NCI-H128 (cell line): ENCODE measurements around the gene MAP7D3.
"Not testable (repeated sequence)": the region's sequence is repeated elsewhere in the genome, so short reads cannot be mapped to it uniquely, and the experiment has no call there.

Experiments used
- DNase-seq: peaks from one replicate; lab custom pipeline; 2025; ENCODE audit not compliant: unreplicated experiment; lab: John Stamatoyannopoulos, UW

The MAP7D3 gene

DNA sequence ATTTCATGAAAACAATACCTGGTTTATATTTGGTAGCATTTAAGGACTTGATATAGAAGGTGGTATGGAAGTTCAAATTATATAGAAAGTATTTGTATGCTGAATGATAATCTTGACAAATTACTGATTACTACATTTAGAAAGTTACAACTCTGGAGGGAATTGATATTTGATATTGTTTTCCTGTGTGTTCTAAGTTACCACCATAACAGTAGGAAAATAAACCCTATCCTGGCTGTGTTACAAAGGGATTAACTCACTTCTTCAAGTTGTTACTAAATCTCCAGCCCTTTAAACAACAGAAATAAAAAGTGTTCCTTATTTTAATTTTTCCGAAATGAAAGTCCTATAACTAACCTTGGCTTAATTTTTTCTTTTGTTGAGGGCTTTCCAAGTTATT, 67.3 kb downstream of the MAP7D3 start:
- no peak for DNase-seq

DNA sequence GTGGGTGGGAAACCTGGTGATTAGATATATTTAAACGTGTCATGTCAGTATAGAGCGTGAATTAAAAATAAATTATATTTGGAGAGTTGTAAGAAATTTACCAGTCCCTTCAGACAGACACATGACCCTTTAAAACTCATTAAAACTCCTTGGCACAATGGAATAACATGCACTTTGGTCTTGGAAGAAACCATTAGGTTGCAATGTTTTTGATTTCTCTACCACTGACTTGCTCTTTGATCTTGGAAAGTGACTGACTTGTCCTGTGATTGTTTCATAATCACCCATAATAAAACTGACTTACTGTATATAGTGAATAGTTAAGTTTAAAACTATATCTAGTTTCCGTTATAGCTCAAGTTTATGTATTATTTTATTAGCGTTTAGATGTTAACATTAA, 68.0 kb downstream of the MAP7D3 start:
- DNase-seq: no peak

DNA sequence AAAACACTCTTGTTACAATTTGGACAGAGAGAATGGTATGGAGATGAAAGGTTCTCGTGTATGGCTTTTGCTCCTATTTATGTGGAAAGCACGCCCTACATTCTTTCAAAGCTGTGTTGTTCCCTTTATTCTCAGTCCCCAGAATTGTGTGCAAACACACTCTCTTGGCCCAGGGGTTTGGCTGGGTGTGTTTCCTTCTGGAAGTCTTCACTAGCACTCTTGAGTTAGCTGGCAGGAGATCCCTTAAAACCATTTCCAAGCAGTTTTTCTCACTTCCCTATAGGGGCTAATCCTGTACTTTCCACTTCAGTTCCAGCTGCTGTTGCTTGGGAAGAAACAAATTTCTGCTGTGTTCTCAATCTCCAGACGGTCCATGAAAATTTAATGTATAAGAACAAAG, 68.8 kb downstream of the MAP7D3 start:
- DNase-seq: no peak

DNA sequence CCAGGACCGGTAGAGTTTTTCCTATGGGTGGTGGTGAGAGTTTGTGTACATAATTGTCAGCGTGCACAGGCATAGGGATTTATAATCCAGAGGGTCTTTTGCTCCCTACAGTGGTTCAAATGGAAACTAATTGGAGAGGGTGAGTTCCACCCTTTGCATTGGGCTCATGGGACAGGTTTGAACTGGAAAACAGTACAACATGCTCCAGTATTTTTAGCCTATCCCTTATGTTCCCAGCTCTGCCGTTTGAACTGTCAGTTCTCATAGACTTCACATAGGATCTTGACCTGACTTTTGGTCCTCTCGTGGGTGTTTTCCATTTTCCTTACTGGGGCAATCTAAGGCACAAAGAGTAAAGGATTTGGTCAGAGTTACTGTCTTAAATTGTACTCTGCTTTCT, 72.1 kb downstream of the MAP7D3 start:
- no peak for DNase-seq

DNA sequence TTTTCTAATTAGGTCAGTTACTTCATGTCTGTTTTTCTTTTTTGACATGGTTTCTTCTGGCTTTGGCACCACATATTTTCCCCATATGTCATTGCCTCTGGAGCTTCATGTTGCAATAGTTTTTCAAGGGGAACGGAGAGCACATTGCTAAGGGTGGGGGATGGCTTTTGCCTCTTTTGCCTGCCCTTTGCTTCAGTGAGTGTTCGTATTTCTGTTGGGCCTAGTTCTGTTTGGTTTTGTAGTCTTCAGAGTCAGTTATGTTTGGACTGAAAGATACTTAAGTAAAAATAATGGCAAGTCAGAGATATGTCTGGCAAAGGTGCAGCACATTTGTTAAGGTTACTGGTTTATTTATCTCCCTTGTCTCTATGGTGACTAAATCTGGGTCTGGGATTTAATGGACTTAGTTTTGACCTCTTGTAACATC, 74.8 kb downstream of the MAP7D3 start:
- no peak for DNase-seq

DNA sequence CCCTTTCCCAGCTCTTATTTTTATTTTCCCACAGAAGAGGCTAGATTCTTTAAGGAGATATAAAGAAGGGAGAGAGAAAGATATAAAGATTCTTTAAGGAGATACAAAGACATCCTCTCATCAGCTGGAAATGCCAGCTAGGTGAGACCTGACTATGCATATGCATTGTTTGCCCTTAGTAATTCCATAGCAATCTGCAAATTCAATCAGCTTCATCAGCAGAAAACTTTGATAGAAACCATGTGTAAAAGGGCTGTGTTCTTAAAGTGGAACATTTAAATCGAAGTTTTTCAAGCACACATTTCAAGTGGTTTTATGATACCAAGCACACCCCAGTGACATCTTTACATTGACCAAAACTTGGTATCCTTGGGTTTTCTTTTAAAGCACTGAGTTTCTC, 79.8 kb downstream of the MAP7D3 start:
- no peak for DNase-seq

DNA sequence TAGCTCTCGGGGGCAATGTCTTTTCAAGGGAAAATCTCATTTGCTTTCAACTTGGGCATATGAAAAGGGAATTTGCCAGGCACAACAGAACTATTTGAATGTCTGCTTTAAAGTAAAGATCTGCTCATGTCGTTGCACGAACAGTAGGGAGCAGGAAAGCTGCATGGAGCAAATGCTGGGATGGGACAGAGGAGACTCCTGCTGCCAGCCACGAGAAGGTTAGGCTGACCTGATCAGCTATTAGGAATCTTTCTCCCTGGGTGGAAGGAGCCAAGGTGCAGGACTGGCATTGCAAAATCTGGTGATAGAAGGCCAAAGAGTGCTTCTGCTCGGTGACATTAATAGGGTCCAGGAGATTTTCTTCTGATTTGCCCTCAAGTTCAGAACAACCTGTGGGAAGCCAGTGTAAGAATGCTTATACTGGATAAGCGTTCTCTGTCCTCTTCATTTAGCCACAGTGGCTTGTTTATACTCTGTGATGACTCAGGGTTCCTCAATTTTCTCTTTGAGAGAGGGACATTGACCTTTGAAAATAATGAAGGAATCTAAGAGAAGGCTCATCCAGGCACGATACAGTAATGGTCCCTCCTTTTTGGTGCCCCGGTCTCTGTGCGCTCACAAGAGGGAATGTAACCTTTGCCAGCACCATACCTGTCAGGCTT, 80.9 kb downstream of the MAP7D3 start:
- DNase-seq: no peak

DNA sequence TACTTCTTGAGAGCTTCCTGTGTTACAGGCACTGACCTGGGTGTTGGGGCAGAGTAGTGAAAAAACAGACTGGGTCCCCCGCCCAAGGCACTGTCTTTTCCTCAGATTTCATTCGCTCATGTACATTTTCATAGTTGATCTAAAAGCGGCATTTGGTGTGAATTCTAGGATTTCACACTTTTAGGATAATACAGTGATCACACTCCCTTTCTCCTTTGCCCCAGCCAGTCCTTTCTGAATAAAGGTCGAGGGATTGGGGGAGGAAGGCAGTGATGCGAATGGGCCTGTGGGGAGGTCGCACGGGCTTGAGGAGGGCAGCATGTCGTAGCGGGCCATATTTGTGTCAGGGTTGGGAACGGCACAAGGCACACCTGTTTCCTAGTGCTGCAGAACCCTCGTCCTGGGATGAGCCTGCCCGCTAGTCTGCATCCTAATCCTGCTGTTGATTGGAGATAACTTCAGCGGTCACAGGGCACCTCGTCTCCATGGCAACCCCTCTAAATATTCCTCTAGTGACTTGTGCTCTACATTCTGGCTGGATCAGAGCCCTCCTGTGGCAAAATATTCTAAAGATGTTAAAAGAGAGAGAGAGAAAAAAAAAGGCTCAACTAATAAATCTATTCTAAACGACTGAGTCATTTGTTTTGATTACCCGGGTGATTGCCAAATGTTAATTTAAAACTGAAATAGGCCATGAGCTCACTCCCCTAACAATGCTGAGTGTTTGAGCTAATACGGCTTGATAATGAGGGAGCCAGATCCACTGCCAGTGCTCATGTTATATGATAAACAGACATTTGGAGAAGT, 82.1 kb downstream of the MAP7D3 start:
- no peak for DNase-seq

DNA sequence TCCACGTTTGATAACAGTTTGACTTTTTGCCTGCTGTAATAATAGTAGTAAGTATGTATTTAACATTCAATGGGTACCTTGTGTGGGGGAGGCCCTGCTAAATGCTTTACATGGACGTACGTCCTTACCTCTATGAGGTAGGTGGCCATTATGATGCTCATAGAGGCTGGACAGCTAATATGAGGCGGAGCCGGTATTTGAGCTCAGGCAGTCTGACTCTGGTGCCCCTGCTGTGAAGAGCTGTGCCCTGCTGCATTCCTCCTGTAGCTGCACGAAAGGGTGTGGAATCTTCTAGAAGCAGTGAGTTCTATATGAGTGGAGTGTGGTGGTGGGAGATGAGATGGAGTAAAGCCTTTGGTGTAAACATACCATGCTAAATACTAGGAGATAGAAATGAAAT, 83.2 kb downstream of the MAP7D3 start:
- DNase-seq: not testable (repeated sequence)

DNA sequence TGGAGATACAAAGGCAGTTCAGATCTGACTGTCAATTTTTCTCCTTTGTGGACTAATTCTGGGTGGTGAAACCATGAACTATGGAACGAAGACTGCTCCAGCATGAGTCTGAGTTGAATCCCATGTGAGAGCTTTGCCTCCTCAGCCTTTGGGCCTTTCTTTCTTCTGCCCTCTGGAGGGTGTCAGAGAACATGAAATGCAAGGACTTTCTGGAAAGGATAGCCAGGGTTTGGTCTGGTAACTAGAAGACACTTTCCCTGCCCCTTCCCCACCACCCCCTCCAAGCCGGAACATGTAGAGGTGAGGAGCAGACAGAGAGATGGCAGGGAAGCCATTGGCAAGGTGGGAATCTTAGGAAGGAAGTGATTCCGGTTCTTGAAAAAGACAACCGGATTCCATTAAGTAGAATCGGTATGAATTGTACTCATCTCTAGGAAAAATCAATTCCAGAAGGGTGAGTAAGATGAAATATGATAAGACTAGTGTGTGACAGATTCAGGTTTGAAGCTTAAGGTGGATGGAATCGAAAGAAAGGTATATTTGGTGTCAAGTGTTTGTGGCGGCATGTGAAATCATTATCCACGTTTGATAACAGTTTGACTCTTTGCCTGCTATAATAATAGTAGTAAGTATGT, 84.9 kb downstream of the MAP7D3 start:
- no peak for DNase-seq

DNA sequence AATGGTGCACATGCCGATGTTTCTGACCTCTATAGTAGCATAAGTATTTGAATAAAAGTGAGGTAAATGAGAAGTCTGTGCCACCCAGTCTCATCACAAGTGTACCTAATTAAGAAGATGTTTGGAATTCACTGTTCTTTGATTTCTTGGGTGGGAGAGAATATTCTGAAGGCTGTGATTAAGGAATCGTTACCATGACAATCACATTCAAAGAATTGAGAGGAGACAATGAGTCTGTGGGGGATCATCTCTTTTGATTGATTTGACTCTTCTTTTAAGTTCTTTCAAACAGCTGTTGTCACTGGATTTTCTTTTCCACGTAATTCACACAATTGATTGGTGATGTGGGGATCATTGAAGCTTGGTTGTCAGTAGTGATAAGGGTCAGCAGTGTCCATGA, 85.8 kb downstream of the MAP7D3 start:
- DNase-seq: no peak

DNA sequence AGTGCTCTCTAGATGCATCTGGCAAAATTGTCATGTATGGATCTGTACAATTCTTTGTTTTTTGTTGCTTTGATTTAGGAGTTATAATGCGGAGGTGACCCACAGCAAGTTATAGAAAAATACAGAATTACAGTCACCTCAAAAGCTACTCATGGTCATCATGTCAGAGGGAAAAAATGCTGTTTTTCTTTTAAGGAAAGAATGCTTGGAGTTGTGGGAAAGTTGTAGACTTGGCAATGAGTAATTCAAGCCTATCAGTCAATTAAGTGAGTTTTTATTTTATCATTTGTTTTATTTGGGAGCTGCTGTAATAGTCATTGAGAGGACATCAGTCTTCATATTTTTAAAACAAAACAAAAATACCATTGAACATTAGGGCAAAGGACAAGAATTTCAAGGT, 87.5 kb downstream of the MAP7D3 start:
- no peak for DNase-seq
